Osteocyte (in vitro differentiated cells): ENCODE results near the gene PLXDC2. TPM values are rescaled to one million over a fixed set of nuclear protein-coding genes. Genes with fewer than 3 reads are reported as not detected.

Experiments
- DNase-seq: peaks from one replicate; pipeline ENCODE4 v3.0.0; 2021; ENCODE audit warnings: mixed read lengths; ENCODE audit not compliant: unreplicated experiment; ENCODE audit errors: extremely low spot score
- H3K27ac Mint-ChIP-seq: one replicate; pipeline ENCODE4 v1.8.0; 2021; ENCODE audit warnings: mild to moderate bottlenecking, mixed read lengths; ENCODE audit not compliant: unreplicated experiment
- H3K27me3 Mint-ChIP-seq: one replicate; pipeline ENCODE4 v1.8.0; 2021; ENCODE audit warnings: mixed read lengths; ENCODE audit not compliant: unreplicated experiment
- H3K36me3 Mint-ChIP-seq: one replicate; pipeline ENCODE4 v1.8.0; 2021; ENCODE audit warnings: mixed read lengths; ENCODE audit not compliant: unreplicated experiment
- H3K4me1 Mint-ChIP-seq: one replicate; pipeline ENCODE4 v1.8.0; 2021; ENCODE audit warnings: mixed read lengths; ENCODE audit not compliant: unreplicated experiment
- H3K4me3 Mint-ChIP-seq: one replicate; pipeline ENCODE4 v1.8.0; 2021; ENCODE audit warnings: mild to moderate bottlenecking, moderate library complexity, mixed read lengths; ENCODE audit not compliant: unreplicated experiment
- H3K9me3 Mint-ChIP-seq: one replicate; pipeline ENCODE4 v1.8.0; 2021; ENCODE audit warnings: mixed read lengths; ENCODE audit not compliant: unreplicated experiment
- CTCF ChIP-seq: fragments of 200-600 bp; sonication (generic); IDR thresholded peaks from 2 replicates; pipeline ENCODE4 v1.5.0; 2021; ENCODE audit warnings: antibody characterized with exemption, mild to moderate bottlenecking, moderate library complexity
- total RNA-seq: library from RNA; stranded (reverse); gene quantifications from 2 replicates; pipeline ENCODE4 v1.2.1, GENCODE V29; 2021

Gene PLXDC2
- total RNA-seq, 1 donor from 2014 or later = 33.2 TPM

GRCh38 chr10:20004087-20004523 lies 187.9 kb downstream of the PLXDC2 start:
- peaks cover 4% of the 10 kb centered on the region for H3K4me1 Mint-ChIP-seq
- no peak for DNase-seq
- no peaks in the 10 kb centered on the region for H3K9me3 Mint-ChIP-seq

GRCh38 chr10:20005638-20006037 lies 189.4 kb downstream of the PLXDC2 start:
- no peak overlapping the region for H3K4me3 Mint-ChIP-seq
- H3K36me3 Mint-ChIP-seq = peaks cover 14% of the 10 kb centered on the region
- H3K27me3 Mint-ChIP-seq = no peaks in the 10 kb centered on the region
- peaks cover 4% of the 10 kb centered on the region for H3K4me1 Mint-ChIP-seq
- no peak for DNase-seq
- no peak overlapping the region for H3K27ac Mint-ChIP-seq
- no peaks in the 10 kb centered on the region for H3K9me3 Mint-ChIP-seq
- TF ChIP-seq CTCF = no peak

More at GRCh38 chr10:20004087-20004523, 187.9 kb downstream of the PLXDC2 start:
- no peaks in the 10 kb centered on the region for H3K27me3 Mint-ChIP-seq
- no peak overlapping the region for H3K4me3 Mint-ChIP-seq
- no peak overlapping the region for H3K27ac Mint-ChIP-seq
- TF ChIP-seq CTCF = no peak
- H3K36me3 Mint-ChIP-seq = peaks cover 14% of the 10 kb centered on the region

GRCh38 chr10:20006169-20006870 lies 190.1 kb downstream of the PLXDC2 start:
- Mint-ChIP-seq H3K36me3 (peaks cover 14% of the 10 kb centered on the region), H3K4me3 (no peak overlapping the region), H3K27ac (no peak overlapping the region), H3K27me3 (no peaks in the 10 kb centered on the region), H3K9me3 (no peaks in the 10 kb centered on the region), H3K4me1 (peaks cover 3% of the 10 kb centered on the region)
- TF ChIP-seq CTCF = no peak
- DNase-seq = no peak

GRCh38 chr10:20007426-20007825 lies 191.2 kb downstream of the PLXDC2 start:
- Mint-ChIP-seq H3K4me1 (peaks cover under 1% of the 10 kb centered on the region), H3K9me3 (no peaks in the 10 kb centered on the region), H3K27ac (no peak overlapping the region), H3K4me3 (no peak overlapping the region), H3K27me3 (no peaks in the 10 kb centered on the region), H3K36me3 (peaks cover 9% of the 10 kb centered on the region)
- DNase-seq = no peak
- TF ChIP-seq CTCF = no peak

- TF ChIP-seq CTCF = no peak
- no peak for DNase-seq
- H3K27ac Mint-ChIP-seq = no peak overlapping the region
- no peaks in the 10 kb centered on the region for H3K36me3 Mint-ChIP-seq
- no peaks in the 10 kb centered on the region for H3K27me3 Mint-ChIP-seq
- no peak overlapping the region for H3K4me3 Mint-ChIP-seq
- H3K4me1 Mint-ChIP-seq = peaks cover 2% of the 10 kb centered on the region
- H3K9me3 Mint-ChIP-seq = peaks cover 8% of the 10 kb centered on the region
Observed at GRCh38 chr10:20013991-20014750, 197.9 kb downstream of the PLXDC2 start.
